Gastroesophageal sphincter (tissue), 4 donors: ENCODE results near the gene DST. TPM values are rescaled to one million over a fixed set of nuclear protein-coding genes. Genes with fewer than 3 reads are reported as not detected.
A peak's percentile ranks its signal among the peaks of the same experiment; 100 is the strongest.

Experiments used
- ATAC-seq: fragments of 150-250 bp; one replicate; pipeline ENCODE4 v1.9.1; 2016; ENCODE audit warnings: mild to moderate bottlenecking, moderate library complexity
- H3K27ac ChIP-seq, 4 donors: fragments of 200-600 bp; sonication (generic) in 3 of 4; 1 replicate in 3 of 4; 2 replicates in 1 of 4; pipeline ENCODE4 v1.5.1; 2016 to 2019
- H3K27me3 ChIP-seq: fragments of 200-600 bp; sonication (generic); one replicate; pipeline ENCODE4 v1.5.1; 2019
- H3K36me3 ChIP-seq, 2 donors: fragments of 200-600 bp; sonication (generic); one replicate each; pipeline ENCODE4 v1.5.1; 2019; ENCODE audit warnings: control low read depth in 1 of 2
- H3K4me1 ChIP-seq, 3 donors: fragments of 200-600 bp; sonication (generic); 1 replicate in 2 of 3; 2 replicates in 1 of 3; pipeline ENCODE4 v1.5.1; 2016 to 2019; ENCODE audit warnings: control low read depth in 2 of 3
- H3K4me3 ChIP-seq, 2 donors: fragments of 200-600 bp; sonication (generic); one replicate each; pipeline ENCODE4 v1.5.1; 2019; ENCODE audit warnings: mild to moderate bottlenecking in 1 of 2, moderate library complexity in 1 of 2
- H3K9me3 ChIP-seq, 3 donors: fragments of 200-600 bp; sonication (generic); one replicate each; pipeline ENCODE4 v1.5.1; 2017 to 2019; ENCODE audit warnings: control low read depth in 2 of 3
- EP300 ChIP-seq: sonication (generic); formaldehyde crosslinking; IDR thresholded peaks from one replicate; pipeline ENCODE4 v1.6.1; 2017; ENCODE audit warnings: antibody characterized with exemption, mild to moderate bottlenecking
- POLR2A ChIP-seq, 2 donors: fragments of 450-650 bp; IDR thresholded peaks; one replicate each; pipeline ENCODE4 v1.6.1; 2017; ENCODE audit warnings: antibody characterized with exemption in 2 of 2, mild to moderate bottlenecking in 2 of 2, moderate library complexity in 1 of 2
- POLR2AphosphoS5 ChIP-seq: sonication (generic); formaldehyde crosslinking; IDR thresholded peaks from one replicate; pipeline ENCODE4 v1.6.1; 2017; ENCODE audit warnings: antibody characterized with exemption
- WGBS, 2 donors: methylation state at CpG; one replicate each; pipeline ENCODE4 v1.1.5; 2018; ENCODE audit warnings: low coverage in 1 of 2; 5-methylcytosine and 5-hydroxymethylcytosine counted together
- total RNA-seq, 4 donors: library from RNA; depleted of rRNA; stranded (reverse); fragments of >200 nt; gene quantifications; one replicate each; pipeline ENCODE4 v1.1.0, GENCODE V29; 2016
- TF ChIP-seq, protein P1 (sequence below), 4 experiments: fragments of 200-600 bp in 2 of 4; fragments of 450-650 bp in 2 of 4; sonication (generic) in 1 of 4; IDR thresholded peaks; one replicate each; pipeline ENCODE4 v1.5.1; 2017 to 2019; ENCODE audit warnings: antibody characterized with exemption in 4 of 4, mild to moderate bottlenecking in 2 of 4, moderate library complexity in 2 of 4

DST gene
- total RNA-seq, 4 donors from 2014 or later = 442 to 716 (median 661) TPM

DNA sequence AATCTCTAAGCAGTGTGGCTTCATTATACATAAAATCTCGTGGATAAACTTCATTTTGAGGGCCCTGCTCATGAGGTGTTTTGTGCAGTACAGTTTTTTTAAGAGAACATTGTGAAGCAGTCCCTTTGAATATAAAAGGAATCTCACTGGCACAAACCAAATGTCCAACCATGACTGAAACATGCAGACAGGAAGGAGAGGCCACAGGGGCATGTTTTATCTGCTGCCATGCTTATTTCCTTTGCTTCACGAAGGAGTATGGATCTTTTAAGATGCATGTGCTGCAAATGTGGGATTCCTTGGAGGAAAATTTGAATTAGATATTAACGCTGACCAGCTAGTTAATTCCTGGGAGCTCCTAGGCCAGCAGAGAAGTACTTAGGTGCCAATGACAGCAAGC lies 192.3 kb downstream of the DST start:
- TF ChIP-seq, protein P1, sequence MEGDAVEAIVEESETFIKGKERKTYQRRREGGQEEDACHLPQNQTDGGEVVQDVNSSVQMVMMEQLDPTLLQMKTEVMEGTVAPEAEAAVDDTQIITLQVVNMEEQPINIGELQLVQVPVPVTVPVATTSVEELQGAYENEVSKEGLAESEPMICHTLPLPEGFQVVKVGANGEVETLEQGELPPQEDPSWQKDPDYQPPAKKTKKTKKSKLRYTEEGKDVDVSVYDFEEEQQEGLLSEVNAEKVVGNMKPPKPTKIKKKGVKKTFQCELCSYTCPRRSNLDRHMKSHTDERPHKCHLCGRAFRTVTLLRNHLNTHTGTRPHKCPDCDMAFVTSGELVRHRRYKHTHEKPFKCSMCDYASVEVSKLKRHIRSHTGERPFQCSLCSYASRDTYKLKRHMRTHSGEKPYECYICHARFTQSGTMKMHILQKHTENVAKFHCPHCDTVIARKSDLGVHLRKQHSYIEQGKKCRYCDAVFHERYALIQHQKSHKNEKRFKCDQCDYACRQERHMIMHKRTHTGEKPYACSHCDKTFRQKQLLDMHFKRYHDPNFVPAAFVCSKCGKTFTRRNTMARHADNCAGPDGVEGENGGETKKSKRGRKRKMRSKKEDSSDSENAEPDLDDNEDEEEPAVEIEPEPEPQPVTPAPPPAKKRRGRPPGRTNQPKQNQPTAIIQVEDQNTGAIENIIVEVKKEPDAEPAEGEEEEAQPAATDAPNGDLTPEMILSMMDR (IDR thresholded peaks at IDR 0.05) = no peak
- TF ChIP-seq EP300 = no peak
- TF ChIP-seq POLR2A (IDR thresholded peaks at IDR 0.05) = no peak
- TF ChIP-seq POLR2AphosphoS5 = no peak
- ATAC-seq = no peak
- H3K27ac ChIP-seq = peak overlapping the region in 3 of 4 donors; percentile 11 to 72 (median 50)
- H3K27me3 ChIP-seq = no peaks in the 10 kb centered on the region
- H3K4me1 ChIP-seq = peaks cover 4 to 57% (median 8%) of the 10 kb centered on the region in 3 donors
- 64 to 77% methylated on average over 3 of the region's 3 CpGs for WGBS, 2 donors
- H3K4me3 ChIP-seq = no peak overlapping the region
- H3K9me3 ChIP-seq = no peaks in the 10 kb centered on the region
- H3K36me3 ChIP-seq = peaks cover 0 to 7% of the 10 kb centered on the region in 2 donors

- 89 to 100% methylated on average over 1 of the region's 1 CpG for WGBS, 2 donors
- Histone ChIP-seq H3K27me3 (no peaks in the 10 kb centered on the region), H3K4me1 (peaks cover 4 to 73% (median 8%) of the 10 kb centered on the region in 3 donors), H3K9me3 (no peaks in the 10 kb centered on the region), H3K4me3 (no peak overlapping the region), H3K27ac (peak overlapping the region in 1 of 4 donors; percentile 5), H3K36me3 (no peaks in the 10 kb centered on the region)
- TF ChIP-seq, protein P1 (IDR thresholded peaks at IDR 0.05) = no peak
- TF ChIP-seq EP300 (no peak), POLR2A (IDR thresholded peaks at IDR 0.05) (no peak), POLR2AphosphoS5 (no peak)
- ATAC-seq = no peak
Measured at GRCh38 chr6:56448046-56448445, 194.6 kb downstream of the DST start.

GRCh38 chr6:56445818-56446217 lies 196.9 kb downstream of the DST start:
- Histone ChIP-seq H3K4me1 (peaks cover 0 to 64% (median 3%) of the 10 kb centered on the region in 3 donors), H3K36me3 (no peaks in the 10 kb centered on the region), H3K27ac (peak overlapping the region; percentile 39 to 77 (median 74)), H3K9me3 (no peaks in the 10 kb centered on the region), H3K27me3 (no peaks in the 10 kb centered on the region), H3K4me3 (no peak overlapping the region)
- ATAC-seq = peak; percentile 31
- WGBS, 2 donors = 20 to 40% methylated on average over 6 to 8 of the region's 8 CpGs
- TF ChIP-seq, protein P1 (IDR thresholded peaks at IDR 0.05) = no peak
- TF ChIP-seq EP300 = no peak
- peak; percentile 75 for TF ChIP-seq POLR2AphosphoS5
- no peak for TF ChIP-seq POLR2A (IDR thresholded peaks at IDR 0.05)

GRCh38 chr6:56444855-56445254 lies 197.8 kb downstream of the DST start:
- peak; percentile 47 for ATAC-seq

More at GRCh38 chr6:56444855-56445254, 197.8 kb downstream of the DST start:
- peaks cover 0 to 55% (median 3%) of the 10 kb centered on the region in 3 donors for H3K4me1 ChIP-seq
- peaks cover 0 to 2% (median 0%) of the 10 kb centered on the region in 3 donors for H3K9me3 ChIP-seq
- WGBS, 2 donors = 30 to 59% methylated on average over 2 of the region's 2 CpGs
- H3K4me3 ChIP-seq = no peak overlapping the region
- no peaks in the 10 kb centered on the region for H3K36me3 ChIP-seq
- no peak for TF ChIP-seq POLR2A (IDR thresholded peaks at IDR 0.05)
- peak; percentile 82 for TF ChIP-seq POLR2AphosphoS5
- no peak for TF ChIP-seq EP300
- TF ChIP-seq, protein P1 (IDR thresholded peaks at IDR 0.05) = no peak
- peak overlapping the region; percentile 45 to 77 (median 74) for H3K27ac ChIP-seq
- H3K27me3 ChIP-seq = no peaks in the 10 kb centered on the region
